Retinal pigment epithelial cell (primary cell): ENCODE data around the gene ADAMTSL5.

Source experiments
- DNase-seq: peaks from one replicate; pipeline ENCODE4 v3.0.0-alpha.2; 2010; ENCODE audit warnings: low read depth
- H3K4me3 ChIP-seq: 2 replicates; pipeline ENCODE4 v1.5.1; 2011; ENCODE audit warnings: mild to moderate bottlenecking, low read length, control low read depth, moderate library complexity
- CTCF ChIP-seq: conservative IDR thresholded peaks from 2 replicates; pipeline ENCODE4 v1.5.1; 2011; ENCODE audit warnings: low read depth, low read length, control low read depth, inconsistent platforms

The ADAMTSL5 gene

GRCh38 chr19:1497578-1498235 lies 15.1 kb downstream of the ADAMTSL5 start:
- DNase-seq, result no peak
- no peak overlapping the region for H3K4me3 ChIP-seq
- no peak for TF ChIP-seq CTCF

- no peak for TF ChIP-seq CTCF
- no peak for DNase-seq
- no peak overlapping the region for H3K4me3 ChIP-seq
Measured at GRCh38 chr19:1496714-1497577, 15.9 kb downstream of the ADAMTSL5 start.

- no peak for TF ChIP-seq CTCF
- no peak overlapping the region for H3K4me3 ChIP-seq
- DNase-seq, result no peak
Measured at GRCh38 chr19:1495799-1496713, 16.8 kb downstream of the ADAMTSL5 start.

- H3K4me3 ChIP-seq, result no peak overlapping the region
Measured at GRCh38 chr19:1495051-1495798, 17.6 kb downstream of the ADAMTSL5 start.

GRCh38 chr19:1494115-1494815 lies 18.6 kb downstream of the ADAMTSL5 start:
- no peak for DNase-seq
- TF ChIP-seq CTCF, result no peak
- no peak overlapping the region for H3K4me3 ChIP-seq

More at GRCh38 chr19:1495051-1495798, 17.6 kb downstream of the ADAMTSL5 start:
- DNase-seq, result no peak
- no peak for TF ChIP-seq CTCF
